Measurements from ENCODE around the gene ZNF710.

DNA sequence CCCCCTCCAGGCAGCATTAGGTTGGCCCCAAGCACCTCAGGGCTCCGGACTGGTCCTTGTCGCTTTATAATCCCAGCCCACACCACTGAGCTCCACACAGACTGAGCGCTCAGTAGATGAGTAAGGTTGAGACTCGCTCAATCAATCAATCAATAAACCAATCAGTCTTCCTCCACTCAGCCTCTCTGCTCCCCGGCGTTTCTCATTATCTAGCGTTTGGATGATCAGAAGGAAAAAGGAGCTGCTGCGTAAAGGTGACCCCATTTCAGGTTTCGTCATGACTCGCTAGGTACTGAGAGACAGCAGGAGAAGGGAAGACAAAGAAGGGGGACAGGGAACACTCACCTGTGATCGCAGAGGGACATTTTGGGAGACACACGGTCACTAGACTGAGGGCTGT, 41.2 kb downstream of the ZNF710 start:
- TF ChIP-seq POLR2AphosphoS5 (IDR thresholded peaks at IDR 0.05) (no peak), EP300 (IDR thresholded peaks at IDR 0.05) (no peak), POLR2A (IDR thresholded peaks at IDR 0.05; ENCODE audit: low read depth) (no peak)
- TF ChIP-seq, protein P1, sequence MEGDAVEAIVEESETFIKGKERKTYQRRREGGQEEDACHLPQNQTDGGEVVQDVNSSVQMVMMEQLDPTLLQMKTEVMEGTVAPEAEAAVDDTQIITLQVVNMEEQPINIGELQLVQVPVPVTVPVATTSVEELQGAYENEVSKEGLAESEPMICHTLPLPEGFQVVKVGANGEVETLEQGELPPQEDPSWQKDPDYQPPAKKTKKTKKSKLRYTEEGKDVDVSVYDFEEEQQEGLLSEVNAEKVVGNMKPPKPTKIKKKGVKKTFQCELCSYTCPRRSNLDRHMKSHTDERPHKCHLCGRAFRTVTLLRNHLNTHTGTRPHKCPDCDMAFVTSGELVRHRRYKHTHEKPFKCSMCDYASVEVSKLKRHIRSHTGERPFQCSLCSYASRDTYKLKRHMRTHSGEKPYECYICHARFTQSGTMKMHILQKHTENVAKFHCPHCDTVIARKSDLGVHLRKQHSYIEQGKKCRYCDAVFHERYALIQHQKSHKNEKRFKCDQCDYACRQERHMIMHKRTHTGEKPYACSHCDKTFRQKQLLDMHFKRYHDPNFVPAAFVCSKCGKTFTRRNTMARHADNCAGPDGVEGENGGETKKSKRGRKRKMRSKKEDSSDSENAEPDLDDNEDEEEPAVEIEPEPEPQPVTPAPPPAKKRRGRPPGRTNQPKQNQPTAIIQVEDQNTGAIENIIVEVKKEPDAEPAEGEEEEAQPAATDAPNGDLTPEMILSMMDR (IDR thresholded peaks at IDR 0.05), result no peak

All from esophagus muscularis mucosa (tissue), 4 donors.